BLaER1 (cell line): ENCODE data around the gene IL17F.

Source experiments
- H3K27ac ChIP-seq: shearing (Covaris generic); formaldehyde crosslinking; 2 replicates; pipeline ENCODE4 v1.8.1; 2022
- H3K27me3 ChIP-seq: shearing (Covaris generic); formaldehyde crosslinking; 2 replicates; pipeline ENCODE4 v1.8.1; 2022
- H3K36me3 ChIP-seq: shearing (Covaris generic); formaldehyde crosslinking; 2 replicates; pipeline ENCODE4 v1.8.1; 2022
- H3K4me1 ChIP-seq: shearing (Covaris generic); formaldehyde crosslinking; 2 replicates; pipeline ENCODE4 v1.8.1; 2022
- H3K4me2 ChIP-seq: shearing (Covaris generic); formaldehyde crosslinking; 2 replicates; pipeline ENCODE4 v1.8.1; 2022
- H3K4me3 ChIP-seq: shearing (Covaris generic); formaldehyde crosslinking; 2 replicates; pipeline ENCODE4 v1.8.1; 2022
- H3K9ac ChIP-seq: shearing (Covaris generic); formaldehyde crosslinking; 2 replicates; pipeline ENCODE4 v1.8.1; 2022
- H3K9me3 ChIP-seq: shearing (Covaris generic); formaldehyde crosslinking; 2 replicates; pipeline ENCODE4 v1.8.1; 2022
- H4K20me1 ChIP-seq: shearing (Covaris generic); formaldehyde crosslinking; 2 replicates; pipeline ENCODE4 v1.8.1; 2022
- Cebpa-rat ChIP-seq: shearing (Covaris generic); IDR thresholded peaks from 2 replicates; pipeline ENCODE4 v1.8.1; 2022

The IL17F gene

GRCh38 chr6:52244400-52244799 lies at the start of gene IL17F:
Gene IL17F, minus strand, starts transcription at chr6:52244500. Its CDS starts 71 bp downstream, at chr6:52244429.
- H3K36me3 ChIP-seq, result no peaks in the 10 kb centered on the region
- no peaks in the 10 kb centered on the region for H3K27me3 ChIP-seq
- no peak within 1 kb of the TSS for H3K27ac ChIP-seq
- H3K4me2 ChIP-seq, result no peak within 1 kb of the TSS
- no peak within 1 kb of the TSS for H3K9ac ChIP-seq
- TF ChIP-seq Cebpa-rat, result no peak
- no peaks in the 10 kb centered on the region for H3K9me3 ChIP-seq
- H4K20me1 ChIP-seq, result no peaks in the 10 kb centered on the region
- H3K4me3 ChIP-seq, result no peak within 1 kb of the TSS
- no peaks in the 10 kb centered on the region for H3K4me1 ChIP-seq

GRCh38 chr6:52293067-52293466 lies 48.8 kb upstream of the IL17F start:
- no peaks in the 10 kb centered on the region for H3K4me1 ChIP-seq
- no peaks in the 10 kb centered on the region for H3K36me3 ChIP-seq
- H3K9ac ChIP-seq, result no peak overlapping the region
- H3K27ac ChIP-seq, result no peak overlapping the region
- peaks cover 4% of the 10 kb centered on the region; the same call in 1 of the 2 replicates for H3K9me3 ChIP-seq
- H3K4me2 ChIP-seq, result no peak overlapping the region
- H4K20me1 ChIP-seq, result no peaks in the 10 kb centered on the region
- no peaks in the 10 kb centered on the region for H3K27me3 ChIP-seq
- no peak for TF ChIP-seq Cebpa-rat
- no peak overlapping the region for H3K4me3 ChIP-seq

GRCh38 chr6:52288841-52289240 lies 44.5 kb upstream of the IL17F start:
- Histone ChIP-seq H3K9me3 (no peaks in the 10 kb centered on the region), H3K27me3 (no peaks in the 10 kb centered on the region)
- TF ChIP-seq Cebpa-rat, result no peak

GRCh38 chr6:52288216-52288615 lies 43.9 kb upstream of the IL17F start:
- Histone ChIP-seq H3K9ac (no peak overlapping the region), H3K36me3 (peaks cover under 1% of the 10 kb centered on the region; the same call in 1 of the 2 replicates), H3K9me3 (no peaks in the 10 kb centered on the region), H3K4me2 (no peak overlapping the region), H3K4me3 (no peak overlapping the region), H4K20me1 (peaks cover 4% of the 10 kb centered on the region), H3K27me3 (no peaks in the 10 kb centered on the region), H3K27ac (no peak overlapping the region), H3K4me1 (peaks cover 21% of the 10 kb centered on the region)
- TF ChIP-seq Cebpa-rat, result no peak

More at GRCh38 chr6:52288841-52289240, 44.5 kb upstream of the IL17F start:
- no peak overlapping the region for H3K27ac ChIP-seq
- no peak overlapping the region for H3K4me2 ChIP-seq
- no peak overlapping the region for H3K4me3 ChIP-seq
- no peak overlapping the region for H3K9ac ChIP-seq
- H4K20me1 ChIP-seq, result no peaks in the 10 kb centered on the region
- peaks cover 16% of the 10 kb centered on the region for H3K4me1 ChIP-seq
- no peaks in the 10 kb centered on the region for H3K36me3 ChIP-seq

GRCh38 chr6:52286798-52287432 lies 42.6 kb upstream of the IL17F start:
- peaks cover 34% of the 10 kb centered on the region for H3K4me1 ChIP-seq
- H4K20me1 ChIP-seq, result peaks cover 17% of the 10 kb centered on the region
- no peak overlapping the region for H3K9ac ChIP-seq
- no peak overlapping the region for H3K4me3 ChIP-seq
- no peaks in the 10 kb centered on the region for H3K27me3 ChIP-seq
- H3K4me2 ChIP-seq, result no peak overlapping the region
- H3K36me3 ChIP-seq, result peaks cover 13% of the 10 kb centered on the region
- H3K9me3 ChIP-seq, result no peaks in the 10 kb centered on the region
- 0 out of 2 replicates have a peak, but pooled peaks have one; percentile 28 for TF ChIP-seq Cebpa-rat
- H3K27ac ChIP-seq, result no peak overlapping the region

GRCh38 chr6:52285177-52286068 lies 41.1 kb upstream of the IL17F start:
- H3K27ac ChIP-seq, result peak overlapping the region; percentile 57

GRCh38 chr6:52284460-52285176 lies 40.3 kb upstream of the IL17F start, which contains the start of gene MCM3:
Gene MCM3, minus strand, starts transcription at chr6:52284742. Its CDS starts 68 bp downstream, at chr6:52284674.
- TF ChIP-seq Cebpa-rat, result no peak
- Histone ChIP-seq H3K27me3 (no peaks in the 10 kb centered on the region), H4K20me1 (peaks cover 40% of the 10 kb centered on the region), H3K9ac (peak within 1 kb of the TSS; percentile 96), H3K4me3 (peak within 1 kb of the TSS; percentile 94), H3K4me1 (peaks cover 40% of the 10 kb centered on the region), H3K36me3 (peaks cover 36% of the 10 kb centered on the region), H3K27ac (peak within 1 kb of the TSS; percentile 94), H3K9me3 (no peaks in the 10 kb centered on the region), H3K4me2 (peak within 1 kb of the TSS; percentile 89)

More at GRCh38 chr6:52285177-52286068, 41.1 kb upstream of the IL17F start:
- no peaks in the 10 kb centered on the region for H3K27me3 ChIP-seq
- peak overlapping the region; percentile 79 for H3K4me2 ChIP-seq
- peaks cover 40% of the 10 kb centered on the region for H3K4me1 ChIP-seq
- H3K36me3 ChIP-seq, result peaks cover 28% of the 10 kb centered on the region
- H3K4me3 ChIP-seq, result peak overlapping the region; percentile 94
- peak overlapping the region; percentile 66 for H3K9ac ChIP-seq
- H4K20me1 ChIP-seq, result peaks cover 32% of the 10 kb centered on the region
- no peak for TF ChIP-seq Cebpa-rat
- no peaks in the 10 kb centered on the region for H3K9me3 ChIP-seq

GRCh38 chr6:52284131-52284459 lies 39.8 kb upstream of the IL17F start:
- TF ChIP-seq Cebpa-rat, result no peak
- Histone ChIP-seq H3K9me3 (no peaks in the 10 kb centered on the region), H3K4me1 (peaks cover 44% of the 10 kb centered on the region), H4K20me1 (peaks cover 45% of the 10 kb centered on the region), H3K9ac (peak overlapping the region; percentile 96), H3K4me3 (peak overlapping the region; percentile 94), H3K36me3 (peaks cover 41% of the 10 kb centered on the region), H3K27ac (peak overlapping the region; percentile 94), H3K27me3 (no peaks in the 10 kb centered on the region), H3K4me2 (peak overlapping the region; percentile 89)

- H3K9ac ChIP-seq, result peak overlapping the region; percentile 96
- H3K27me3 ChIP-seq, result no peaks in the 10 kb centered on the region
- H3K9me3 ChIP-seq, result no peaks in the 10 kb centered on the region
- H3K4me3 ChIP-seq, result peak overlapping the region; percentile 94
- peak overlapping the region; percentile 89 for H3K4me2 ChIP-seq
- no peak overlapping the region; the same call in 1 of the 2 replicates for H3K27ac ChIP-seq
- no peak for TF ChIP-seq Cebpa-rat
- peaks cover 53% of the 10 kb centered on the region for H3K4me1 ChIP-seq
- H3K36me3 ChIP-seq, result peaks cover 51% of the 10 kb centered on the region
- H4K20me1 ChIP-seq, result peaks cover 53% of the 10 kb centered on the region
Measured at GRCh38 chr6:52283111-52283510, 38.8 kb upstream of the IL17F start.
